Osteocyte (in vitro differentiated cells): ENCODE results near the gene CCNF. TPM values are rescaled to one million over a fixed set of nuclear protein-coding genes. Genes with fewer than 3 reads are reported as not detected.

Experiments
- DNase-seq: peaks from one replicate; pipeline ENCODE4 v3.0.0; 2021; ENCODE audit warnings: mixed read lengths; ENCODE audit not compliant: unreplicated experiment; ENCODE audit errors: extremely low spot score
- H3K27ac Mint-ChIP-seq: one replicate; pipeline ENCODE4 v1.8.0; 2021; ENCODE audit warnings: mild to moderate bottlenecking, mixed read lengths; ENCODE audit not compliant: unreplicated experiment
- H3K27me3 Mint-ChIP-seq: one replicate; pipeline ENCODE4 v1.8.0; 2021; ENCODE audit warnings: mixed read lengths; ENCODE audit not compliant: unreplicated experiment
- H3K36me3 Mint-ChIP-seq: one replicate; pipeline ENCODE4 v1.8.0; 2021; ENCODE audit warnings: mixed read lengths; ENCODE audit not compliant: unreplicated experiment
- H3K4me1 Mint-ChIP-seq: one replicate; pipeline ENCODE4 v1.8.0; 2021; ENCODE audit warnings: mixed read lengths; ENCODE audit not compliant: unreplicated experiment
- H3K4me3 Mint-ChIP-seq: one replicate; pipeline ENCODE4 v1.8.0; 2021; ENCODE audit warnings: mild to moderate bottlenecking, moderate library complexity, mixed read lengths; ENCODE audit not compliant: unreplicated experiment
- H3K9me3 Mint-ChIP-seq: one replicate; pipeline ENCODE4 v1.8.0; 2021; ENCODE audit warnings: mixed read lengths; ENCODE audit not compliant: unreplicated experiment
- CTCF ChIP-seq: fragments of 200-600 bp; sonication (generic); IDR thresholded peaks from 2 replicates; pipeline ENCODE4 v1.5.0; 2021; ENCODE audit warnings: antibody characterized with exemption, mild to moderate bottlenecking, moderate library complexity
- total RNA-seq: library from RNA; stranded (reverse); gene quantifications from 2 replicates; pipeline ENCODE4 v1.2.1, GENCODE V29; 2021

The CCNF gene
- total RNA-seq, 1 donor from 2014 or later = 10.0 TPM

- H3K36me3 Mint-ChIP-seq = peaks cover 16% of the 10 kb centered on the region
- TF ChIP-seq CTCF = no peak
- no peaks in the 10 kb centered on the region for H3K9me3 Mint-ChIP-seq
- DNase-seq = no peak
- H3K27me3 Mint-ChIP-seq = no peaks in the 10 kb centered on the region
- H3K27ac Mint-ChIP-seq = no peak overlapping the region
- H3K4me3 Mint-ChIP-seq = no peak overlapping the region
- no peaks in the 10 kb centered on the region for H3K4me1 Mint-ChIP-seq
Measured at GRCh38 chr16:2443555-2443954, 14.3 kb downstream of the CCNF start.

GRCh38 chr16:2447920-2448583 is 18.8 kb downstream of the CCNF start:
- H3K4me1 Mint-ChIP-seq = no peaks in the 10 kb centered on the region
- no peaks in the 10 kb centered on the region for H3K27me3 Mint-ChIP-seq
- no peaks in the 10 kb centered on the region for H3K9me3 Mint-ChIP-seq
- no peak for DNase-seq
- peaks cover 17% of the 10 kb centered on the region for H3K36me3 Mint-ChIP-seq
- no peak for TF ChIP-seq CTCF
- H3K4me3 Mint-ChIP-seq = no peak overlapping the region
- no peak overlapping the region for H3K27ac Mint-ChIP-seq

GRCh38 chr16:2449118-2449517 is 19.9 kb downstream of the CCNF start:
- DNase-seq = no peak
- Mint-ChIP-seq H3K36me3 (peaks cover 22% of the 10 kb centered on the region), H3K27me3 (no peaks in the 10 kb centered on the region), H3K27ac (no peak overlapping the region), H3K4me1 (no peaks in the 10 kb centered on the region), H3K4me3 (no peak overlapping the region), H3K9me3 (no peaks in the 10 kb centered on the region)
- TF ChIP-seq CTCF = no peak

GRCh38 chr16:2450535-2450934 is 21.3 kb downstream of the CCNF start:
- no peaks in the 10 kb centered on the region for H3K27me3 Mint-ChIP-seq
- no peak for DNase-seq
- H3K9me3 Mint-ChIP-seq = no peaks in the 10 kb centered on the region
- no peak for TF ChIP-seq CTCF
- H3K27ac Mint-ChIP-seq = no peak overlapping the region
- no peaks in the 10 kb centered on the region for H3K4me1 Mint-ChIP-seq
- peaks cover 18% of the 10 kb centered on the region for H3K36me3 Mint-ChIP-seq
- no peak overlapping the region for H3K4me3 Mint-ChIP-seq

GRCh38 chr16:2450975-2451381 is 21.7 kb downstream of the CCNF start:
- no peak overlapping the region for H3K27ac Mint-ChIP-seq
- peaks cover 19% of the 10 kb centered on the region for H3K36me3 Mint-ChIP-seq
- no peaks in the 10 kb centered on the region for H3K27me3 Mint-ChIP-seq
- no peaks in the 10 kb centered on the region for H3K9me3 Mint-ChIP-seq
- no peak for DNase-seq
- no peaks in the 10 kb centered on the region for H3K4me1 Mint-ChIP-seq
- no peak for TF ChIP-seq CTCF
- H3K4me3 Mint-ChIP-seq = no peak overlapping the region
